IPS-18c (cell line): ENCODE results near the gene HHIP.

Experiments used
- H3K4me3 ChIP-seq: 2 replicates; pipeline ENCODE4 v1.7.0; 2013; ENCODE audit warnings: low read depth, mild to moderate bottlenecking, low read length, moderate library complexity; ENCODE audit not compliant: insufficient read depth
- H3K9me3 ChIP-seq: one replicate; pipeline ENCODE4 v1.6.1; 2013; ENCODE audit warnings: mild to moderate bottlenecking, low read length, moderate library complexity; ENCODE audit not compliant: control insufficient read depth, insufficient read depth

Gene HHIP

GRCh38 chr4:144650311-144651005, 4.5 kb downstream of the HHIP start:
- H3K4me3 ChIP-seq = no peak overlapping the region
- no peaks in the 10 kb centered on the region for H3K9me3 ChIP-seq

- Histone ChIP-seq H3K9me3 (no peaks in the 10 kb centered on the region), H3K4me3 (no peak overlapping the region)
These were observed 8.0 kb downstream of the HHIP start for GRCh38 chr4:144653781-144654545.

- Histone ChIP-seq H3K4me3 (no peak overlapping the region), H3K9me3 (no peaks in the 10 kb centered on the region)
These were observed 9.5 kb downstream of the HHIP start for GRCh38 chr4:144655491-144655890.

- Histone ChIP-seq H3K4me3 (no peak overlapping the region), H3K9me3 (no peaks in the 10 kb centered on the region)
These were observed 10.9 kb downstream of the HHIP start for GRCh38 chr4:144656850-144657249.

GRCh38 chr4:144658015-144658567, 12.1 kb downstream of the HHIP start:
- H3K9me3 ChIP-seq = no peaks in the 10 kb centered on the region
- H3K4me3 ChIP-seq = no peak overlapping the region

GRCh38 chr4:144658903-144659302, 12.9 kb downstream of the HHIP start:
- H3K9me3 ChIP-seq = no peaks in the 10 kb centered on the region
- H3K4me3 ChIP-seq = no peak overlapping the region

- Histone ChIP-seq H3K4me3 (no peak overlapping the region), H3K9me3 (no peaks in the 10 kb centered on the region)
These were observed 13.5 kb downstream of the HHIP start for GRCh38 chr4:144659447-144659846.

- Histone ChIP-seq H3K9me3 (no peaks in the 10 kb centered on the region), H3K4me3 (no peak overlapping the region)
These were observed 18.0 kb downstream of the HHIP start for GRCh38 chr4:144663834-144664475.

- H3K9me3 ChIP-seq = no peaks in the 10 kb centered on the region
These were observed 20.7 kb downstream of the HHIP start for GRCh38 chr4:144666539-144667175.

GRCh38 chr4:144667500-144667899, 21.5 kb downstream of the HHIP start:
- no peak overlapping the region for H3K4me3 ChIP-seq
- no peaks in the 10 kb centered on the region for H3K9me3 ChIP-seq

More at GRCh38 chr4:144666539-144667175, 20.7 kb downstream of the HHIP start:
- H3K4me3 ChIP-seq = no peak overlapping the region

- no peaks in the 10 kb centered on the region for H3K9me3 ChIP-seq
- H3K4me3 ChIP-seq = no peak overlapping the region
These were observed 24.8 kb downstream of the HHIP start for GRCh38 chr4:144670776-144671175.

- H3K4me3 ChIP-seq = no peak overlapping the region
These were observed 28.8 kb downstream of the HHIP start for GRCh38 chr4:144674711-144675110.

GRCh38 chr4:144681806-144682205, 35.9 kb downstream of the HHIP start:
- Histone ChIP-seq H3K4me3 (no peak overlapping the region), H3K9me3 (no peaks in the 10 kb centered on the region)

More at GRCh38 chr4:144674711-144675110, 28.8 kb downstream of the HHIP start:
- H3K9me3 ChIP-seq = no peaks in the 10 kb centered on the region

- Histone ChIP-seq H3K9me3 (no peaks in the 10 kb centered on the region), H3K4me3 (no peak overlapping the region)
These were observed 37.6 kb downstream of the HHIP start for GRCh38 chr4:144683516-144683915.

- Histone ChIP-seq H3K9me3 (no peaks in the 10 kb centered on the region), H3K4me3 (no peak overlapping the region)
These were observed 40.0 kb downstream of the HHIP start for GRCh38 chr4:144685911-144686310.

GRCh38 chr4:144686921-144687320, 41.0 kb downstream of the HHIP start:
- Histone ChIP-seq H3K9me3 (no peaks in the 10 kb centered on the region), H3K4me3 (no peak overlapping the region)

- H3K9me3 ChIP-seq = no peaks in the 10 kb centered on the region
- H3K4me3 ChIP-seq = no peak overlapping the region
These were observed 41.5 kb downstream of the HHIP start for GRCh38 chr4:144687466-144687865.
